ENCODE results near the gene MST1.

The MST1 gene

GRCh38 chr3:49717959-49718857 is 28.9 kb upstream of the MST1 start:
- DNase-seq (ENCODE audit: low read depth) = no peak

GRCh38 chr3:49717211-49717958 is 28.1 kb upstream of the MST1 start:
- no peak for DNase-seq (ENCODE audit: low read depth)

DNA sequence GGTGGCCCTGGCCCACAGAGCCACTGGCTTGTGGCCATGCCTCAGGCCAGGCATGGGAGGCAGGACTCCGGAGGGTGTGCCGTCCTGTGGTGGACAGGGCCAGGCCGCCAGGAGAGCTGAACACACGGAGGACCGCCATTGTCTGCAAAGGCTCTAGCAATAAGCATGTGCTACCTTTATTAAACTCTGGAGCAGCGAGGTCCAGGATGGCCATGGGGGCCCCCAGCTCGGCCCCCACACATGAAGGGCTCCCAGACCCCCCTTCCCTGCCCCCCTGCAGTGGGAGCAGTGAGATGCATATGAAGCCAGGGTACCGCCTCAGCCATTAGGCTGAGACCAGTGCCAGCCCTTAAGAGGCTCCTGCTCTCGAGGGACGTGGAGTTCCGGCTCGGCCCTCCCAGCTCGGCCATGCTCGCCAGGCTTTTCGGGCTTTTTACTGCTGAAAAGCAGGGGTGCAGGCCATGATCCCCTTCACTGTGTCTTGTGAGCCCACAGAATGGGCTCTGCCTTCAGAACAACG is 27.5 kb upstream of the MST1 start:
- no peak for DNase-seq (ENCODE audit: low read depth)

GRCh38 chr3:49716169-49716568 is 26.9 kb upstream of the MST1 start:
- no peak for DNase-seq (ENCODE audit: low read depth)

GRCh38 chr3:49715611-49716121 is 26.4 kb upstream of the MST1 start:
- no peak for DNase-seq (ENCODE audit: low read depth)

GRCh38 chr3:49714728-49715550 is 25.7 kb upstream of the MST1 start:
- no peak for DNase-seq (ENCODE audit: low read depth)

- DNase-seq (ENCODE audit: low read depth) = no peak
Observed at GRCh38 chr3:49713336-49714105, 24.2 kb upstream of the MST1 start.

- DNase-seq (ENCODE audit: low read depth) = no peak
Observed at GRCh38 chr3:49712631-49713317, 23.5 kb upstream of the MST1 start.

DNA sequence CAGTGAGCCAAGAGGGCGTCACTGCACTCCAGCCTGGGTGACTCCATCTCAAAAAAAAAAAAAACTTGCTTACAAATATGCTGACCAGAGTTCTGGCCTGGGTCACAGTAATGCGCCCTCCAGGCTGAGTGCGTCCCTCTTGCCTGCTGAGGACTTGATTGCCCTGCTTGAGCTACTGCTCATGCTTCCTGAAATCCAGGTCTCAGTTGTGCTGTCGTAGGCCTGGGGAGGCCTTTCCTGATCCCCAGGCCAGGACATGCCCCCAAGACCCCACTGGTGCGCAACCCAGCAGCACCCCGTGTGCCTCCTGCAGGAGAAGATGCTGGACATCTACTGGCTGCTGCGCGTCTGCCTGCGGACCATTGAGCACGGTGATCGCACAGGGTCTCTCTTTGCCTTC is 22.9 kb upstream of the MST1 start:
- no peak for DNase-seq (ENCODE audit: low read depth)

GRCh38 chr3:49711489-49711888 is 22.2 kb upstream of the MST1 start:
- no peak for DNase-seq (ENCODE audit: low read depth)

DNA sequence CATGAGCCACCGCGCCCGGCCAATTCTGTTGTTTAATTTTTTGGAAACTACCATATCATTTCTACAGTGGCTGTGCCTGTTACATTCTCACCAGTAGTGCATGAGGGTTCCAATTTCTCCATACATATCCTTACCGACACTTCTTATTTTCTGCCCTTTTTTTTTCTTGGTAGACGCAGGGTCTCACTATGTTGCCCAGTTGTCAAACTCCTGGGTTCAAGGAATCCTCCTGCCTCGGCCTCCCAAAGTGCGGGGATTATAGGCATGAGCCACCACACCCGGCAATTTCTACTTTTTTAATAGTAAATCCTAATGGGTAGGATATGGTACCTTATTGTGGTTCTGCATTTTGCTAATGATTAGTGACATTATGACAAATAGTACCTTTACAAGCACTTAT is 20.6 kb upstream of the MST1 start:
- no peak for DNase-seq (ENCODE audit: low read depth)

DNA sequence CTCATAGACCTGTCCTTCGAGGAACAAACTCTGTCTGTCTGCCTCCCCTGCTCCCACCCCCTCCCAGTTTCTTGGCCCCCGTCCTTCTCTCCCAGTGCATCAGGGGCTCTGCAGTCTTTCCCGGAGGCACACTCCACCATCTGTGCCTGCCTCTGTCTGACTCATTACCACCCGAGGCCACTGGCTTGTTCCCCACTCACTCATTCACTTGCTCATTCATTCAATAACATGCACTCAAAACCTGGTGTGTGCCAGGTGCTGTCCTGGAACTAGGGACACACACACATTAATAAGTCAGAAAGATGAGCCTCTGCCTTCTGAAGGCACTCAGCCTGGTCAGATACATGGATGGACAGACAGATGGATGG is 17.8 kb upstream of the MST1 start:
- DNase-seq (ENCODE audit: low read depth) = no peak

- DNase-seq (ENCODE audit: low read depth) = no peak
Observed at GRCh38 chr3:49706456-49707112, 17.3 kb upstream of the MST1 start.

DNA sequence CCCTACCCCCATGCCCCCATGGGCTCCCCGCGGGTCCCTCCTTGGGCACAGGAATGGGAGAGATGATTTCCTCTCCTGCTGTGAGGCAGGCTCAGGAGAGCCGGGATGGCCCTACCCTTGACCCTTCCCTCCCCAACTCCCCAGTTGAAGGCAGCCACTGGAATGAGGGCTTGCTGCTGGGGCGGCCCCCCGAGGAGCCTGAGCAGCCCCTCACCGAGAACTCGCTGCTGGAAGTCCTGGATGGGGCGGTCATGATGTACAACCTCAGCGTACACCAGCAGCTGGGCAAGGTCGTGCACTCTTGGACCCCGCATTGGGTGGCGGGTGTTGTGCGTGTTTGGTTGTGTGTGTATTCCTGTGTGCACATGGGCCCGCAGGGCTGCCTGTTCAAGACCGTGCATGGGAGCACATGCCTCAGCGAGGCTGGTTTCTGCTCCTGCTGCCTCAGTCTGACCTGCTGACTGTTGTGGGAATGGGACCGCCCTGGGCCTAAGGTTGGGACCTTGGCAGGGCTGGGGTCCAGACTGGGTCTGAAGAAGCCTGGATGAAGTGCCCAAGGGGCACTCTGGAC is 16.2 kb upstream of the MST1 start:
- no peak for DNase-seq (ENCODE audit: low read depth)

GRCh38 chr3:49704629-49705028 is 15.4 kb upstream of the MST1 start:
- no peak for DNase-seq (ENCODE audit: low read depth)

DNA sequence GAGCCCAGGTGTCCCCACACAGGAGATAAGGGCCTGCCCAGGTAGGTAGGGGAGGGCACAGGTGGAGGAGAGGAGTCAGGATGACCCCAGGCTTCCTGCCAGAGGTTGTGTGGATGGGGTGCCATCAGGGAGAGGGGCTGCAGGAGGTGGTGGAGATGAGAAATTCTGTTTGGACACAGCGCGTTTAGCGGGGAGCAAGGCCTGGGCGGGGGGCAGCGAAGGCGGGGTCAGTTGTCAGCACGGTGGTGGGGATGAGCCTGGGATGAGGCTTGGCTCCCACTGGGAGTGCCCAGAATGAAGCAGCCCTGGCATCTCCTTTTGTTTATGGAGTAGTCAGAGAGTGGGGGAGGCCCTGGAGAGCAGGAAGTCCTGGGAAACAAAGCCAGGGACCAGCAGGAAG is 14.7 kb upstream of the MST1 start:
- DNase-seq (ENCODE audit: low read depth) = no peak

DNA sequence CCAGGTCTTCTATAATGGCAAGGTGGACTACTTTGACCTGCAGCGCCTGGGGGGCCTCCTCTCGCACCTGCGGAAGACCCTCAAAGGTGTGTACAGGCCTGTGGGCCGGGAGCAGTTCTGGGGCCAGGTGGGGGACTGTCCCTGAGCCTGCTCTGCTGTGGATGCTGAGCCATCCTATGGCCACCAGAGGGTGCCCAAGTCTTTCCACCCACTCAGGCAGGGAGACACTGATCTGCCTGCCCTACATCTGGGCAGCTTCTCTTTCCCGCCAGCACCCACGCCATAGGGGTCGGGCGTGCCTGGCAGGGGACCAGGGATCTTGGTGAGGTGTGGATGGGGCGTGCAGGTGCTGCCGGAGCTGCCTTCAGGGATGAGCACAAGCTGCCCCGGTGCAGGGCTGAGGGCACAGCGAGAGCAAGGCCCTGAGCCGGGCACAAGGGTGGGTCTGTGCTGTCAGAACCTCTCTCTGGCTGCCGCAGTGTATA is 14.2 kb upstream of the MST1 start:
- DNase-seq (ENCODE audit: low read depth) = no peak

- no peak for DNase-seq (ENCODE audit: low read depth)
Observed at GRCh38 chr3:49702672-49703071, 13.4 kb upstream of the MST1 start.

DNA sequence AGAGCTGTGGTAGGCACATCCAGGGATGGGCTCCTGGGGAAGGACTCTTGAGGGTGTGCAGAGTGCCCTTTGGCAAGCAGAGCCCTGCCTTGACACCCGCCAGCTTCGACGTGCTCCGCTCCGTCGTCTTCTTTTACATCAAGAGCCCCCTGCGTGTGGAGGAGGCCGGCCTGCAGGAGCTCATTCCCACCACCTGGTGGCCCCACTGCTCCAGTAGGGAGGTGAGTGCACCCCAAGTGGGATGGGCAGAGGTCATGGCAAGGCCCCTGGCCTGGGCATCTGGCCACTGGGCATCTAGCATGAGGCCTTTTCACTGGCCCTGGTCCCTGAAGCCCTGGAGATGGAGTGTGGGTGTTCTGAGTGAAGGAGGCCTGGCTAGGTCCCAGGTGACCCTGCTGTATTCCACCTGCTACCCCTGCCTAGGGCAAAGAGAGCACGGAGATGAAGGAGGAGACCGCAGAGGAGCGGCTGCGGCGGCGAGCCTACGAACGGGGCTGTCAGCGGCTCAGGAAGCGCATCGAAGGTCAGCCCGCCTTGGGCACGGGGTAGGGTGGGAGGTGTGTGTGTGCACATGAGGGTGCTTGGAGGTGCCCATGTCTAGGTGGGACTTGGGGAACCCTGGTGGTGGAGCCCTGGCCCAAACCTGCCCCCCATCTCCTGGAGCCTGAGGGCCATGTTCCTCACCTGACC is 12.3 kb upstream of the MST1 start:
- no peak for DNase-seq (ENCODE audit: low read depth)
